ENCODE data around the gene ADCK2. TPM values are rescaled to one million over a fixed set of nuclear protein-coding genes. Genes with fewer than 3 reads are reported as not detected.
"Not testable (repeated sequence)": the region's sequence is repeated elsewhere in the genome, so short reads cannot be mapped to it uniquely, and the experiment has no call there.

Gene ADCK2
- total RNA-seq, 1 experiment from 2014 or later = 16.8 TPM

GRCh38 chr7:140654661-140655060, 18.1 kb upstream of the ADCK2 start:
- Histone ChIP-seq H3K79me2 (ENCODE audit: low read length) (no peaks in the 10 kb centered on the region), H3K9me3 (ENCODE audit: low read length) (no peaks in the 10 kb centered on the region), H3K36me3 (ENCODE audit: insufficient read depth, low read length) (no peaks in the 10 kb centered on the region), H3K27ac (ENCODE audit: low read length) (no peak overlapping the region), H3K9me2 (replicated peaks; ENCODE audit: insufficient read depth, low read length) (no peaks in the 10 kb centered on the region), H3K27me3 (ENCODE audit: low read length) (no peaks in the 10 kb centered on the region), H2AFZ (ENCODE audit: low read length) (no peak overlapping the region), H3K4me1 (ENCODE audit: low read length) (peaks cover 12% of the 10 kb centered on the region), H3K4me3 (ENCODE audit: low read length) (no peak overlapping the region), H3K4me2 (ENCODE audit: low read depth, low read length, poor library complexity, severe bottlenecking) (no peak overlapping the region), H4K20me1 (ENCODE audit: insufficient read depth, low read depth, low read length) (no peaks in the 10 kb centered on the region), H3K9ac (ENCODE audit: low read length) (no peak overlapping the region)
- DNase-seq = no peak

- Histone ChIP-seq H3K27me3 (ENCODE audit: low read length) (no peaks in the 10 kb centered on the region), H3K9me3 (ENCODE audit: low read length) (no peaks in the 10 kb centered on the region), H3K9me2 (replicated peaks; ENCODE audit: insufficient read depth, low read length) (no peaks in the 10 kb centered on the region), H3K9ac (ENCODE audit: low read length) (peak overlapping the region; percentile 52; the same call in 1 of the 2 replicates), H3K79me2 (ENCODE audit: low read length) (no peaks in the 10 kb centered on the region), H3K4me3 (ENCODE audit: low read length) (peak overlapping the region; percentile 47; the same call in 1 of the 2 replicates), H3K4me1 (ENCODE audit: low read length) (peaks cover 12% of the 10 kb centered on the region), H3K27ac (ENCODE audit: low read length) (no peak overlapping the region), H3K36me3 (ENCODE audit: insufficient read depth, low read length) (no peaks in the 10 kb centered on the region), H4K20me1 (ENCODE audit: insufficient read depth, low read depth, low read length) (no peaks in the 10 kb centered on the region), H3K4me2 (ENCODE audit: low read depth, low read length, poor library complexity, severe bottlenecking) (peak overlapping the region; percentile 65), H2AFZ (ENCODE audit: low read length) (no peak overlapping the region)
- peak; percentile 20 for DNase-seq
Observed at GRCh38 chr7:140655511-140656408, 17.0 kb upstream of the ADCK2 start.

GRCh38 chr7:140656548-140657515, 15.9 kb upstream of the ADCK2 start:
- Histone ChIP-seq H2AFZ (ENCODE audit: low read length) (peak overlapping the region; percentile 36; the same call in 1 of the 2 replicates), H3K9ac (ENCODE audit: low read length) (peak overlapping the region; percentile 52), H3K4me1 (ENCODE audit: low read length) (peaks cover 12% of the 10 kb centered on the region), H4K20me1 (ENCODE audit: insufficient read depth, low read depth, low read length) (no peaks in the 10 kb centered on the region), H3K27ac (ENCODE audit: low read length) (no peak overlapping the region), H3K27me3 (ENCODE audit: low read length) (no peaks in the 10 kb centered on the region), H3K36me3 (ENCODE audit: insufficient read depth, low read length) (no peaks in the 10 kb centered on the region), H3K4me2 (ENCODE audit: low read depth, low read length, poor library complexity, severe bottlenecking) (peak overlapping the region; percentile 65), H3K79me2 (ENCODE audit: low read length) (no peaks in the 10 kb centered on the region), H3K9me3 (ENCODE audit: low read length) (no peaks in the 10 kb centered on the region), H3K4me3 (ENCODE audit: low read length) (peak overlapping the region; percentile 47; the same call in 1 of the 2 replicates), H3K9me2 (replicated peaks; ENCODE audit: insufficient read depth, low read length) (no peaks in the 10 kb centered on the region)
- peak; percentile 63 for DNase-seq

GRCh38 chr7:140657891-140658290, 14.9 kb upstream of the ADCK2 start:
- DNase-seq = no peak
- no peak overlapping the region for H3K9ac ChIP-seq (ENCODE audit: low read length)
- no peaks in the 10 kb centered on the region for H3K36me3 ChIP-seq (ENCODE audit: insufficient read depth, low read length)
- no peak overlapping the region for H3K4me2 ChIP-seq (ENCODE audit: low read depth, low read length, poor library complexity, severe bottlenecking)
- H3K27ac ChIP-seq (ENCODE audit: low read length) = no peak overlapping the region
- H3K79me2 ChIP-seq (ENCODE audit: low read length) = no peaks in the 10 kb centered on the region
- H3K27me3 ChIP-seq (ENCODE audit: low read length) = no peaks in the 10 kb centered on the region
- H3K9me2 ChIP-seq (replicated peaks; ENCODE audit: insufficient read depth, low read length) = no peaks in the 10 kb centered on the region
- peaks cover 12% of the 10 kb centered on the region for H3K4me1 ChIP-seq (ENCODE audit: low read length)
- H4K20me1 ChIP-seq (ENCODE audit: insufficient read depth, low read depth, low read length) = no peaks in the 10 kb centered on the region
- no peak overlapping the region for H2AFZ ChIP-seq (ENCODE audit: low read length)
- H3K4me3 ChIP-seq (ENCODE audit: low read length) = no peak overlapping the region
- no peaks in the 10 kb centered on the region for H3K9me3 ChIP-seq (ENCODE audit: low read length)

- no peaks in the 10 kb centered on the region for H3K36me3 ChIP-seq (ENCODE audit: insufficient read depth, low read length)
- H3K9ac ChIP-seq (ENCODE audit: low read length) = no peak overlapping the region
- no peaks in the 10 kb centered on the region for H3K79me2 ChIP-seq (ENCODE audit: low read length)
- H4K20me1 ChIP-seq (ENCODE audit: insufficient read depth, low read depth, low read length) = no peaks in the 10 kb centered on the region
- no peak overlapping the region for H3K27ac ChIP-seq (ENCODE audit: low read length)
- no peak overlapping the region for H3K4me3 ChIP-seq (ENCODE audit: low read length)
- peaks cover 12% of the 10 kb centered on the region for H3K4me1 ChIP-seq (ENCODE audit: low read length)
- H3K9me3 ChIP-seq (ENCODE audit: low read length) = no peaks in the 10 kb centered on the region
- H3K27me3 ChIP-seq (ENCODE audit: low read length) = no peaks in the 10 kb centered on the region
- H3K9me2 ChIP-seq (replicated peaks; ENCODE audit: insufficient read depth, low read length) = no peaks in the 10 kb centered on the region
- DNase-seq = no peak
- no peak overlapping the region for H2AFZ ChIP-seq (ENCODE audit: low read length)
- H3K4me2 ChIP-seq (ENCODE audit: low read depth, low read length, poor library complexity, severe bottlenecking) = no peak overlapping the region
Observed at GRCh38 chr7:140659856-140660255, 12.9 kb upstream of the ADCK2 start.

- H3K4me1 ChIP-seq (ENCODE audit: low read length) = peaks cover 10% of the 10 kb centered on the region
- no peak overlapping the region for H3K4me3 ChIP-seq (ENCODE audit: low read length)
- no peaks in the 10 kb centered on the region for H3K79me2 ChIP-seq (ENCODE audit: low read length)
- H3K9ac ChIP-seq (ENCODE audit: low read length) = no peak overlapping the region
- no peaks in the 10 kb centered on the region for H3K9me2 ChIP-seq (replicated peaks; ENCODE audit: insufficient read depth, low read length)
- H3K4me2 ChIP-seq (ENCODE audit: low read depth, low read length, poor library complexity, severe bottlenecking) = no peak overlapping the region
- H3K27me3 ChIP-seq (ENCODE audit: low read length) = no peaks in the 10 kb centered on the region
- no peak overlapping the region for H2AFZ ChIP-seq (ENCODE audit: low read length)
- no peaks in the 10 kb centered on the region for H3K9me3 ChIP-seq (ENCODE audit: low read length)
- no peak overlapping the region for H3K27ac ChIP-seq (ENCODE audit: low read length)
- no peak for DNase-seq
- H3K36me3 ChIP-seq (ENCODE audit: insufficient read depth, low read length) = no peaks in the 10 kb centered on the region
- H4K20me1 ChIP-seq (ENCODE audit: insufficient read depth, low read depth, low read length) = no peaks in the 10 kb centered on the region
Observed at GRCh38 chr7:140661124-140661523, 11.6 kb upstream of the ADCK2 start.

GRCh38 chr7:140662938-140663337, 9.8 kb upstream of the ADCK2 start:
- H3K9ac ChIP-seq (ENCODE audit: low read length); H3K79me2 ChIP-seq (ENCODE audit: low read length); H3K4me2 ChIP-seq (ENCODE audit: low read depth, low read length, poor library complexity, severe bottlenecking); H3K9me3 ChIP-seq (ENCODE audit: low read length); H3K9me2 ChIP-seq (replicated peaks; ENCODE audit: insufficient read depth, low read length); H2AFZ ChIP-seq (ENCODE audit: low read length); DNase-seq; H3K4me1 ChIP-seq (ENCODE audit: low read length); H3K4me3 ChIP-seq (ENCODE audit: low read length); H3K36me3 ChIP-seq (ENCODE audit: insufficient read depth, low read length); H4K20me1 ChIP-seq (ENCODE audit: insufficient read depth, low read depth, low read length); H3K27me3 ChIP-seq (ENCODE audit: low read length); H3K27ac ChIP-seq (ENCODE audit: low read length): not testable (repeated sequence)

- no peaks in the 10 kb centered on the region for H3K79me2 ChIP-seq (ENCODE audit: low read length)
- H3K4me2 ChIP-seq (ENCODE audit: low read depth, low read length, poor library complexity, severe bottlenecking) = no peak overlapping the region
- DNase-seq = no peak
Observed at GRCh38 chr7:140667476-140667875, 5.3 kb upstream of the ADCK2 start.

More at GRCh38 chr7:140667476-140667875, 5.3 kb upstream of the ADCK2 start:
- no peaks in the 10 kb centered on the region for H3K27me3 ChIP-seq (ENCODE audit: low read length)
- no peaks in the 10 kb centered on the region for H3K36me3 ChIP-seq (ENCODE audit: insufficient read depth, low read length)
- H3K27ac ChIP-seq (ENCODE audit: low read length) = no peak overlapping the region
- no peaks in the 10 kb centered on the region for H3K9me2 ChIP-seq (replicated peaks; ENCODE audit: insufficient read depth, low read length)
- H3K9me3 ChIP-seq (ENCODE audit: low read length) = no peaks in the 10 kb centered on the region
- H4K20me1 ChIP-seq (ENCODE audit: insufficient read depth, low read depth, low read length) = no peaks in the 10 kb centered on the region
- no peak overlapping the region for H3K4me3 ChIP-seq (ENCODE audit: low read length)
- peaks cover 6% of the 10 kb centered on the region for H3K4me1 ChIP-seq (ENCODE audit: low read length)
- H2AFZ ChIP-seq (ENCODE audit: low read length) = no peak overlapping the region
- no peak overlapping the region for H3K9ac ChIP-seq (ENCODE audit: low read length)
